ENCODE measurements around the gene TMEM134.
A peak's percentile ranks its signal among the peaks of the same experiment; 100 is the strongest.

The TMEM134 gene

DNA sequence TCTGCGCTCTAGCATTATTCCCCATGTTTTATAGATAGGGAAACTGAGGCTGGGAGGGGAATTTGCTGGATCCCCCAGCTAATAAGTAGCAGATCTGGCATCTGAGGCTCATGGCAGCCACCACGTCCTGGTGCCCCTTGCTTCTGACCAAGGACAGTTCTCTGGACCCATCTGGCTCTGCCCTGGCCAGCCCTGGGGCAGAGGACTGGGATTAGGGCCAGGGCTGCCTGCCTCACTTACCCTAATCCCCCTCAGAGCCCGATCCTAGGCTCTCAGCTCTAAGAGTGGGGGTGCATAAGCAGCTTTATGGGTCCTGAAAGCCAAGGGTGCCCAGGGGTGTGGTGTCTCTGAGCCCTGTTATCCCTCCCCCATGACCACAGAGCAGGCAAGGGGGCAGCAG, 14.0 kb downstream of the TMEM134 start, which contains the start of gene CABP4:
TSS of gene CABP4 (plus strand) at position 301 of the 400 bp plus-strand sequence. CDS start at position 371, 70 bp downstream.
- no peak for DNase-seq

DNA sequence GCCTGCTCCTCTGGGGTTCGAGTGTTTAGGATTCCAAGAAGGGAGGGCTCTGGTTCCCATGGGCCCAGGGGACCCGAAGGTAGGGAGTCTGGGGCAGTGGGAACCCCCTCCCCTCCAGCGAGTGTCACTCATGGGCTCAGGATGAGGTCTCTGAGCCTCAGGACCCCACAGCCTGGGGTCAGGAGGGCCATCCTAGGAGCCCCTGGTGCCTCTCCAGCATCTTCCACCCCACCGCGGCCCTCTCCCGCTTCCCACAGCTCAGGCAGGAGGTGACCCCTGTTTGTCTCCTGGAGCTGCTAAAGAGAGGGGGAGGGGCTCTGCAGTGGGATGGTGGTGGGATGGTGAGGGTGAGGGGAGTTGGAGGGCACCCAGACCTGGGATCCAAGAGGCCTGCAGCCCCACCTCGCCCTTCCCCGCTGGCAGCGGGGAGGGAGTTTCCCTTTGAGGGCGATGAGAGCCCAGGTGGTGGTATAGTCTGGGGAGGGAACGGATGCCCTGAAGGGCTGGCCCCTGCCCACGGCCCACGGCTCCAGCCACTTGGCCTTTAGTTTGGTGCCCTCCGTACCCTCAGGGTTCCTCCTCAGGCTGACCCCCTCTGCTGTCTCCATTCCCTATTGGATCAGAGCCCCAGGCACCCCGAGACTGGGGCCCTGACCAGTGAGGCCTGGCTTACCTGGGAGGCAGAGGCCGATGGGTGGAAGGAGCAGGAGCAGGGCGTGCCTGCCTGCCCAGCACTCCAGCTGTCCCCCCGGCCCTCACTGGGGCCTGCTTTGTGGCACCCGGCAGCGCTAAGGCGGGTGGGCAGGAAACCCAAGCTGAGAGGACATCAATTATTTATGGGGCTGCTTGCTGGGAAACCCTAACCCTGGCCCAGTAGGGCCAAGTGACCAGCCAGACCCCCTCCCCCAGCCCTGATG, 15.0 kb downstream of the TMEM134 start:
- no peak for DNase-seq

DNA sequence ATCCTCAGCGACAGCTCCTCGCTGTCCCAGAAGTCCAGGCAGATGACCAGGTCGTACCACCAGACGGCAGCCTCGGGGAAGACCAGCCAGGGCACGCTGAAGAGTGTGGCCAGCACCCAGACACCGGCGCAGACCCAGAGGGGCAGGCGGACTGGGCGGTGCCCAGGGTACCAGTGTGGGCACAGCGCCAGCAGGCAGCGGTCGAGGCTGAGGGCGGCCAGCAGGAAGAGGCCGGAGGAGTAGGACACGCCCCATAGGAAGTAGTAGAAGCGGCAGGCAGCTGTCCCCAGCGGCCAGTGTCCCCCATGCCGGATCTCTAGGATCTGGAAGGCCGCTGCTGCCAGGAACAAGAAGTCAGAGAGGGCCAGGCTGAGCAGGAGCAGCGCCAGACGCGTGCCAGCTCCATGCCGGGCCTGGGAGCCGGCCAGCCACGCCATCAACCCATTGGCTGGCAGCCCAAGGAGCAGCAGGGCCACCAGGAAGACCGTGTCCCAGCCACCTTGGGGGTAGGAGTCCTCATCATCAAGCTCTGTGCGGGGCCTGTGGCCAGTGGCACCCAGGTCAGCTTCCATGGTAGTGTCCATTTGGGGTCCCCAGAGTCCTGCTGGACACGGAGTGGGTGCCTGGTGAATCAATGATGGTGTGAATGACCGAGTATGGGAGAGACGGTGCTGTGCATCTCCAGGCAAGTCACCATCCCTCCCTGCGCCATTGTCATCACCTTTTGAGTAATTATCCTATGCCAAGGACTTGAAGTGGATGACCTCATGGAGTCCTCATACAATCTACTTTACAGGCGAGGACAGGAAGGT, 16.7 kb downstream of the TMEM134 start, which contains the start of gene GPR152:
TSS of gene GPR152 (minus strand) at position 589 of the 812 bp plus-strand sequence. CDS start at position 584, 5 bp downstream.
- DNase-seq, result no peak

DNA sequence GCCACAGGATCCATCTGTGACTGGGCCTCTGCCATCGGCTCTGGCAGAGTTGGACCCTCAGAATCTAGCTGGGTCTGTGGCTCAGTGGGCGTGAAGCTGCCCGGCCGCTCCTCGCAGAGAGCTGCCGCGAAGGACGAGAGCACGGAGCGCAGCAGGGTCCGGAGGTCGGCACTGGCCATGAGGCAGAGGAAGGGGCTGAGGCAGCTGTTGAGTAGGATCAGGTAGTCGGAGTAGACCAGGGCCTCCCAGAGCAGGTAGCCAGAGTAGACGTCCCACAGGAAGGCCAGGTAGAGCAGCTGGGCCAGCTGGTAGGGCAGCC, 17.4 kb downstream of the TMEM134 start:
- DNase-seq, result no peak

DNA sequence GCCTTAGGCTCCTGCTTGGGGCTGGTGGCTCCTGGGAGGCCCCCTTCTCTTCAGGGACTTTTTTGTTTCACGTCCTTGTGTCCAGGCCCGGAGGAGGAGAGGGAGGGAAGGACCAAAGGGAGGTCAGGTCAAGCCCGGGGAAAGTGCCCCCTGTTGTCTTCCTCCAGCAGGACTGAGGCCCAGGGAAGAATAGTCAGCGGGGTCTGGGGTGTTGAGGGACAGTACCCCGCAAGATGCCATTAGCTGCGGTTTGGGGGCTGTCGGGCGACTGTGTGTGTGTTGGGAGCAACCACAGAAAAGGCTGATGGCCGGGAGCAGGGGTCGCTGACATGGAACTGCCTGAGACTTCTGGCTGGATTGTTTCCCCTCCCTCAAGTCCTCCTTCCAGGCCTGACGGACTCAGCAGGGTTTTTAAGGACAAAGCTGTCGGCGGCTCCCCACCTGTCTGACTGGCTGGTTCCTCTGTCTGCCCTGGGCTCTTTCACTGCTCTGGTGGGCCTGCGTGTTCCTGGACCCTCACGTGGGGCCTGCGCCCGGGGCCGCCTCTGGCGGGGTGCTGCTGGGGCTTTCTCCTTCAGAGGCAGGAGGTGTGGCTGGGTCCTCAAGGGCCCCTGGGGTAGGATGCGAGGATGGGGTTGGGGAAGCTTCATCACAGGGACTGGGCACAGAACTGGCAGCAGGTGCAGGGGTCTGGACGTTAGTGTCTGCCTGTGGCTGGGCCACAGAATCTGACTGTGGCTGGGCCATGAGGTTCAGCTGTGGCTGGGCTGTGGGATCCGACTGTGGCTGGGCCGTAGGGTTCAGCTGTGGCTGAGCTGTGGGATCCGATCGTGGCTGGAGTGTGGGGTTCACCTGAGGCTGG, 18.0 kb downstream of the TMEM134 start:
- no peak for DNase-seq

DNA sequence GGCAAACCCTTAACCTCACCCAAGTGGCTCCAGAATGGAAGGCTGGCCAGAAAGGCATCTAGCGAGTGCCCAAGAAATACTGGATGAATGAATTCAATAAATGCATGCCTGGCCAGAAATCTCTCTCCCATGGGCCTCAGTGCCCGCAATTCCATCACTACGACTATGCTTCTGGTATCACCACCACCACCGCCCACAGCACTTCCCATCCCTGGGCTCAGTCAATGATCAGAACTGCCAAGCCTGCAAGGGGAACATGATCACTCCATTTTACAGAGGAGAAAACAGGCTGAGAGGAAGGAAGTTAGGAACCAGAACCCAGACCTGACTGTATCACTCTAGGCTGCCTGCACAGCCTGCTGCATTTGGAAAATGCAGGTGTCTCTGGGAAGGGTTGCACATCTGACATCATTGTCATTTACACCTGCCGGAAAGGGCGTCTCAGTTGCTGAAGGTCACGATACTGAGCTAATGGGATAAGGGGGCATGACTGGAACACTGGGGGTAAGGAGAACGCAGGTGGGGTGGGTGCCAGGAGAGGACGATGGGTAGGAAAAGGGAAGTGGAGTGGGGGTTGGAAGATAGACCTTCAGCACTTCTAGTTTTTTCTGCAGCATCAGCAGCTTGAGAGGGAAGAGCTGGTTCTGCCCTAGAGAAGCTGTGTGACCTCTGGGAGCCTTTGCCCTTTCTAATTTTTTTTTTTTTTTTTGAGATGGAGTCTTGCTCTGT, 19.8 kb downstream of the TMEM134 start:
- DNase-seq, result no peak

DNA sequence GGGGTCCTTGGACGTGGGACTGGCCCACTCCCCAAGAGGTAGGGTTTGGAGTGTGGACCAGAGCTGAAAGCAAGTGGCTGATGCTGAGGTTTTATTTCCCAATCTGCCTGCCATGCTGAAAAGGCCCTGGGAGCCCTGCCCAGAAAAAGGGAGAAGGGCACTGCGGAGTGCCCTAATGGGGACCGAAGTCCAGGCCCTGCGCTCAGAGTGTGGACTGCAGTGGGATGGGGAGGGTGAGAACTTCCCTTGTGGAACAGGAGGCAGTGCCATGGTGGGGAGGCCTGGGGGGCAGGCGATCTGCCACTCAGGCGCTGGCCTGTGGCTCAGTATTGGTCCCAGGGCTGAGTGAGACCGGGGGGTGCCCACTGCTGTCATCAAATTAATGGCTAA, 20.8 kb downstream of the TMEM134 start:
- DNase-seq, result no peak

DNA sequence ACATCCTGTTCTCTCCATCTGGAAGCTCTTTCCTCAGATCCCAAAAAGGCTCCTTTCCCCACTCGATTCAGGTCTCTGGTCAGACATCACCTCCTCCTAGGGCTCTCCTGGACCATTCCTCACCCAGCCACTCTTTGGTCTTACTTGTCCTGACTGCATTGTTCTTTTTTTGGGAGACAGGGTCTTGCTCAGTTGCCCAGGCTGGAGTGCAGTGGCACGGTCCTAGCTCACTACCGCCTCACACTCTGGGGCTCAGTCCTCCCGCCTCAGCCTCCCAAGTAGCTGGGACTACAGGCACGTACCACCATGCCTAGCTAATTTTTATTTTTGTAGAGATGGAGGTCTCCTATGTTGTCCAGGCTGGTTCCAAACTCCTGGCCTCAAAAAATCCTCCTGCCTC, 23.5 kb downstream of the TMEM134 start:
- DNase-seq, result no peak

DNA sequence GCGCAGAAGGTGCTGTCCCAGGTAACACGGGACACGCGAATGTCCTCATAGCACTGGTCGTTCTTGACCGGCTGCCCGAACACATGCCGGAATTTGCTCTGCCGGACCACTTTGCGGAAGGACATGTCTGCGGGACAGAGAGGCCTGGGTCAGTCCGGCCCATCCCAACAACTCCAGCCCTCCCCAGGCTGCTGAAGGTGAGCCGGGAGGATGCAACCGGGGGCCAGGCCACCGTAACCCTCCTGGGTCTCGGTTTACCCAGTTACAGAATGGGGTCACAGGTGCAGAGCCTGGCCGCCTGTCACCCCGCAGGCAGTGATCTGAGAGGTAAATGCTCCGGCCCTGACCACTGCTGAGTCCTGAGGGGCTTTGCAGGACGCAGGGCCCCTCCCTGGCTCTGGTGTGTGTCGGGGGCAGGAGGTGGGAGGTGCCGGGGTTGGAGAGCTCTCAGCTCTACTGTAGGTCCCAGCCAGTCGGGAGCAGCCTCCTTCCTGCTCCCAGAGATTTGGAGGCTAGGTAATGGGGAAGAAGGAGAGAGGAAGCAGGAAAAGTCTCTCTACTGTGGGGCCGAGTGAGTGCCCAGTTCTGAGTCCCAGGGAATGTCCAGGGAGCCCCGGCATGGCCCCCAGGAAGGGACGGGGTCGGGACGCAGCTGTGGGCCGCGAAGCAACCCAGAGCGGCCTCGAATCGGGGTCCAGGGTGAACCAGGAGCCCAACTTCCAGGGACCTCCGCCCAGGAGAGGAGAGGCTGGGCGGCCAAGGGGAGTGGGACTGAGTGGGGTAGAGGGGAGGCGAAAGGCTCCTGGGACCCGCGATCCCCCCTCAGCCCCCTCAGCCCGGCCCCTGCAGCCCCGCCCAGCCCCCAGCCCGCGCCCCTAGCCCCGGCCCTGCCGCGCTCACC, 26.3 kb downstream of the TMEM134 start:
- no peak for DNase-seq

DNA sequence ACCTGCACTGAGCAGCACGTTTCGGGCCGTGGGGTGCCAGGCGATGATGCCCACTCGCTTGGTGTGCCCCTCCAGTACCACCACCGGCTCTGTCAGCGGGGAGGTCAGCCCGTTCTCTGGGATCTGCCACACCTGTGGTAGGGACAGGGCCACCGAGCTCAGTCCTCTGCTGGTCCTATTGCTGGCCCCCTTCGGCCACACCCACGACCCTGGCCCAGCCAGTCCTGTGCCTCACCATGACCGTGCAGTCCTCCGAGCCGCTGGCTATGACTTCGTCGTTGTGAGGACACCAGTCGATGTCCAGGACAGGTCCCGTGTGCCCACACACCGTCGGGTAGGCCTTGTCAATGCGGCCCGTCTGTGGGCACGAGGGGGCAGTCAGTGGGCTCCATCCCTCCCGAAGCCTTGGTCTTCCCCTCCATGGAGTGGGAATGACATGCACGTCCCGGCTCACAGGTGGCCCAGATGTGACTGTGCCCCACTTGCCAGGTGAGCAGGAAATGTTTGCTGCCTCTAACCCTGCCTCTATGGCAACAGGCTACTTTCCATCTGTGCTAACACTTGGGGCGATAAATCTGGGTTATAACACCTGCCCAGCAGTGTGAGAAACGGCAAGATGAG, 27.2 kb downstream of the TMEM134 start:
- DNase-seq, result no peak

DNA sequence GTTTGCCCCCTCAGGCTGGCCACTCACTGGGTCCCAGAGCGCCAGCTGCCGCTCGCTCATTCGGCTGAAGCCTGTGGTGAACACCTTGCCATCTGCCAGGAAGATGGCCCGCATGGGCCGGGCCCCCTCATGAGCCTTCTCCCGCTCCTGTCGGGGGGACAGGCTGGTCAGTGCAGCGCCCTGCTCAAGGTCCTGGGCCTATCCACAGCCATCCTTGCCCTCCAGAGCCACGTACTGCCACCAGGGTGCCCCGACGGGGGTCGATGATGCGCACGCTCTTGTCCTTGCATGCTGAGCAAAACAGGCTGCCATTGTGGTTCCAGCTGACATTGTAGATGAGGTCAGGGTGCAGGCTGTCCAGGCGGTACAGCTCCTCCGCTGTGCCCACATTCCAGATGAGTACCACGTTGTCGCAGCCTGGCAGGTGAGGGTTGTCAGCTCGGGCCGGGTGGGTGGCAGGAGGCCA, 27.9 kb downstream of the TMEM134 start:
- DNase-seq, result no peak

DNA sequence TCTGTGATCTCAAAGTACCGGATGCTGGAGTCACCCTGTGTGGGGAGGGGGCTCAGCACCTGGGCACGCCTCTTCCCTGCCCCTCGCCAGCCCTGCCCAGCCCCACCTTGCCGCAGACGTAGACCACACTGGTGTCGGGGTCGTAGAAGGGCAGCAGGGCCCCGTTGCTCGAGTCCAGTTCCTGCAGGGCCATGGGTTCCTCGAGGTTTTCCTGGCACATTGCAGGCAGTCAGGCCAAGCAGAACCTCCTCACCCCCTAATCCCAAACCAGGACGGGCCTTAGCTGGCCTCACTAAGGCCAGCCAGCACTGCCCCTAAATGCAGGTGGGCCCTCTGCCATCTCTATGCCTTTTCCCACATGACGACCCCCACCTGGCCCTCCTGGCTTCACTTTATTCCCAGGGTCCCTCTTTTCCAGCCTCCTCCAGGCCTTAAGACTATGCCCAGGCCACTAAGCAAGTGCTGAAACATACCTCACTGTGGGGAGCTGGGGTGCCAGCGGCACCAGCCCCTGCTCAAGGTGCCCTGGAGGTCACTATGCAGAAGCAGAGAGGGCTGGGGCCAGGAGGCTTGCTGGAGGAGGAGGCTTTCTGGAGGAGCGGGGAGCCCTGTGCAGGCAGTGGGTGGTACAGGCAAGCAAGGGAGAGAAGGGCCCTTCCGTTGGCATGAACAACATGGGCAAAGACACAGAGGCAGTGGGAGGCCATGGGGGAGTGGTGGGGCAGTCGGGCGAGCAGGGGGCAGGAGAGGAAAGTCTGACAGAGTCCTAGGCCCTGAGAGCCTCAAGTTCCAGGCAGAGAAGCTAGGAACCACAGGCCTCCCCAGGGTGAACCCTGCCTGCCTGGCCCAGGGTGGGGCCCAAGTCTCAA, 28.6 kb downstream of the TMEM134 start:
- DNase-seq, result no peak

DNA sequence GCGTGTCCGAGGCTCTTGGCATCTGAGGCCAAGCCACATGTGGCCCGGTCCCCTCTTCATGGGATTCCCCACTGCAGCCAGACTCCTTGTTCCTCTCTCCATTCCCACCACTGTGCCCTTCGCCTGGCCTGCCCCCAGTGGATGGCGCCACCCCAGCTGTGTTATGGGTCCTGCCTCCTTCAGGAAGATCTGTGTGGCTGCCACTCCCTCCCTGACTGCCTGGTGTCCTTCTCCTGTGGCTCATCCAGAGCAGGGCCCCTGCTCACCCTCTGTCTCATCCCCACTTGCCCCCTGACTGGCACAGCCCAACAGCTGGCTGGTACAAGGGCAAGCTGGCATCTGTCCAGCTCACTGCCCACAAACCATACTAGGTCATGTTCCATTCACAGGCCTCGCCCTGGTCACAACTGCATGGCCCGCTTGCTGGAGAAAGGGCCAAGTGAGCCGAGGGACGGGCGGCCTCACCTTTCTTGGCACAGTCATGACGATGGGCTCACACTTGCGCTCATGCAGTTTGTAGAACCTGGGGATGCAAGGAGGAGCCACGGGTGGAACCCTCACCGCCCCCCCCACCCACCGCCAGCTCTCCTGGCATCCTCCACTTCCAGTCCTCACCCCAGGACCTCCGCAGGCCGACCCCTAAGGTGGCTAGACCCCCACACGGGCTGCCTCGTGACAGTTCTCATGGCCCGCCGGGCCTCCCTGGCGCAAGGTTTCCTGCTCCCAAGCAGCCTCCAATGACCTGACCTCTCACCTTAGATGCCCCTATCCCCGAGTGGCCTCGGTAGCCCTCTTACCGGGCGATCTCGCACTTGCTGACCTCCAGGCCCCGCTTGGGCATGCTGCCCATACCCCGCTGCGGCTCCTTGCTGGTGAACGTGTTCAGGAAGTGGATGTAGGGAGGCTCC, 29.5 kb downstream of the TMEM134 start:
- DNase-seq, result no peak

DNA sequence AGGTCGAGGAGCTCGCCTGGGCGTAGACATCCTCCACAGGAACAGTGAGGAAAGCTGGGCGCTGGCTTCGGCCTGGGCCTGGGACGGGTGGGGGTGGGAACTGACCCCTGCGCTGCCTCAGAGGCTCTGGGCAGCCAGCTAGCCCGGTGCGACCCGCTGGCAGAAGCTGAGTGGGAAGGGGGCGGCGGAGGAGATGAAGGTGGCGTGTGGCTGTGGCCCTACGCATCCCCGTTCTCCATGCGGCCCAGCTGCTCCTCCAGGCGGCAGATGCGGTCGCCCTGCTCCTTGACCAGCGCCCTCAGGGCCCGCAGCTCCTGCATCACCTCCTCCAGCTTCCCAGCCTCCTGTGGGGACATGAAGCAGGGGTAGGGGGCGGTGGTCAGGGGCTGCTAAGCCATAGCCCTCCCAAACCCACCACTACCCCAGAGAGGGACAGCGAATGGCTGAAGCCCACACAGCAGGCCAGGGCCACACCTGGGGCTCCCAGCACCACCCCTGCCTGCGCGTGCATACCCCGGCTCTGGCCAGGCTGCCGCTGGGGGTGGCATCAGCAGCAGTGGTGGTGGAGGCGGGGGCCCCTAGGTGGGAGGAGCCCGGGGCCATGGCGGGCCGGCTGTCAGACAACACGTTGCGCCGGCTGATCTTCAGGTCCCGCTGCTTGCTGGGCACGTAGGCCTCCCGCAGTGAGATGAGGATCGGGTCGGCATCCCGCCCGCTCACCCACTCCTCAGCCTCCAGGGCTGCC, 30.7 kb downstream of the TMEM134 start:
- no peak for DNase-seq

DNA sequence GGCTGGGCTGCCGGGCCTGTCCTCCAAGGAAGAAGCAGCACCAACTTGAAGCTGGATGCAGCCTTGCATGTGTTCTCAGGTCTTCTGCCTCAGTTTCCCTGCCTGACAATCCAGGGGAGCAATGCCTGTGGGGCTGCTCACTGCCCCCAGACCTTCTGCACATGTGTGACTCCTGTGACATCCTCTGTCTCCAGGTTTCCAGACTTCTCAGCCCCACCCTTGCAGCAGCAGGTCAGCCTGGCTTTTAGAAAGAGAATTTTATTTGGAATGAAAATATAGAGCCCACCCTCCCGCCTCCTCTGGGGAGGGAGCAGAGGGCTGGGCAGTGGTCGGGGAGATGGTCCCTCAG, 31.3 kb downstream of the TMEM134 start:
- DNase-seq, result no peak

DNA sequence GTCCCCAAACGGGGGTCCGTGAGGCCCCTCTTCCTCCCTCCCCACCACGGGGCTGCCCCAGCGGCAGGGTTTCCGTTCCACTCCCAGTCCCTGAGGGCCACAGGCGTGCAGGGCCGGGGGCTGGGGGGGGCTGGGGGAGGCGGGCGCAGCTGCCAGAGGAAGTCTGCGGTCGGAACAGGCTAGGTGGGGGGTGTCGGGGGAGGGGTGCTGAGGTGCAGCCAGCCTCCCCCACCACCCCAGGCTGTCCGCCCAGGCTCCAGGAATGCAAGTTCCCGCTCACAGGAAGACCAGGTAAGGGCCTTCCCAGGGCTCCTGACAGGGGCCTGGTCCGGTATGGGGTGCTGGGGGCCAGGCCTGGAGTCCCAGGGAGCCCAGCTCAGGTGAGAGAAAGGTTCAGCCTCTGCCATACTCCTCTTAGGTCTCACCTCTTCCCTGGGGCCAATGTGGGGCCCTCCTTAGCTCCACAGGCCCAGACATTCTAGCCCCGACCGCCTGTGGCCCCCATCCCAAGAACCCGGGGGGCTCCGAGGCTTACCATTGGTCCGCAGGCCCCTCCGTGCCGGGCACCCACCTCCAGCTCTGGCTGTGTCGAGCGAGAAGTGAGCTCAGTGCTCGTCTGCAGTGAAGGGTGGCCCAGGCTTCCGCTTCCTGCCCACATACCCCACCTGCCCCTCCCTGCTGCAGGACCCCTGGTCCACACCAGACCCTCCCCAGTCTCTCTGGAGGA, 31.8 kb downstream of the TMEM134 start, which contains the start of gene PTPRCAP:
TSS of gene PTPRCAP (minus strand) at position 601 of the 727 bp plus-strand sequence. CDS start at position 538, 63 bp downstream.
- peak; percentile 52 for DNase-seq
